GM06990 (cell line): ENCODE results near the gene HS3ST3A1.
"Not testable (repeated sequence)": the region's sequence is repeated elsewhere in the genome, so short reads cannot be mapped to it uniquely, and the experiment has no call there.

Source experiments
- DNase-seq: peaks from one replicate; pipeline ENCODE4 v3.0.0-alpha.2; 2011; ENCODE audit not compliant: insufficient read length; ENCODE audit errors: extremely low read depth
- H3K27me3 ChIP-seq: replicated peaks from 2 replicates; pipeline ENCODE4 v1.6.0; 2011; ENCODE audit warnings: low read length; ENCODE audit not compliant: control insufficient read depth, insufficient read depth
- H3K36me3 ChIP-seq: 2 replicates; pipeline ENCODE4 v1.5.1; 2011; ENCODE audit warnings: low read length; ENCODE audit not compliant: control insufficient read depth, insufficient read depth
- H3K4me3 ChIP-seq: replicated peaks from 2 replicates; pipeline ENCODE4 v1.5.1; 2011; ENCODE audit warnings: low read depth, mild to moderate bottlenecking, control low read depth, low read length
- CTCF ChIP-seq: IDR thresholded peaks from 2 replicates; pipeline ENCODE4 v1.5.1; 2011; ENCODE audit warnings: low read length, control low read depth, mild to moderate bottlenecking, inconsistent platforms; ENCODE audit not compliant: insufficient read depth, poor library complexity, severe bottlenecking

Gene HS3ST3A1

GRCh38 chr17:13560935-13561334 is 40.8 kb downstream of the HS3ST3A1 start:
- DNase-seq = no peak
- H3K27me3 ChIP-seq = no peaks in the 10 kb centered on the region
- TF ChIP-seq CTCF = no peak
- no peaks in the 10 kb centered on the region for H3K36me3 ChIP-seq
- no peak overlapping the region for H3K4me3 ChIP-seq

- no peak for TF ChIP-seq CTCF
- H3K27me3 ChIP-seq = no peaks in the 10 kb centered on the region
- DNase-seq = no peak
- no peak overlapping the region for H3K4me3 ChIP-seq
- H3K36me3 ChIP-seq = no peaks in the 10 kb centered on the region
These were observed 43.1 kb downstream of the HS3ST3A1 start for GRCh38 chr17:13558588-13558987.

GRCh38 chr17:13557077-13557476 is 44.7 kb downstream of the HS3ST3A1 start:
- DNase-seq = no peak
- TF ChIP-seq CTCF = no peak
- Histone ChIP-seq H3K27me3 (no peaks in the 10 kb centered on the region), H3K4me3 (no peak overlapping the region), H3K36me3 (no peaks in the 10 kb centered on the region)

- no peaks in the 10 kb centered on the region for H3K27me3 ChIP-seq
- no peak for TF ChIP-seq CTCF
- H3K36me3 ChIP-seq = no peaks in the 10 kb centered on the region
- no peak overlapping the region for H3K4me3 ChIP-seq
- no peak for DNase-seq
These were observed 47.5 kb downstream of the HS3ST3A1 start for GRCh38 chr17:13554231-13554630.

GRCh38 chr17:13550291-13550690 is 51.4 kb downstream of the HS3ST3A1 start:
- DNase-seq = no peak
- TF ChIP-seq CTCF = no peak
- Histone ChIP-seq H3K36me3 (no peaks in the 10 kb centered on the region), H3K27me3 (no peaks in the 10 kb centered on the region), H3K4me3 (no peak overlapping the region)

GRCh38 chr17:13548576-13548975 is 53.2 kb downstream of the HS3ST3A1 start:
- not testable (repeated sequence) for DNase-seq, H3K36me3 ChIP-seq, H3K27me3 ChIP-seq, H3K4me3 ChIP-seq

DNA sequence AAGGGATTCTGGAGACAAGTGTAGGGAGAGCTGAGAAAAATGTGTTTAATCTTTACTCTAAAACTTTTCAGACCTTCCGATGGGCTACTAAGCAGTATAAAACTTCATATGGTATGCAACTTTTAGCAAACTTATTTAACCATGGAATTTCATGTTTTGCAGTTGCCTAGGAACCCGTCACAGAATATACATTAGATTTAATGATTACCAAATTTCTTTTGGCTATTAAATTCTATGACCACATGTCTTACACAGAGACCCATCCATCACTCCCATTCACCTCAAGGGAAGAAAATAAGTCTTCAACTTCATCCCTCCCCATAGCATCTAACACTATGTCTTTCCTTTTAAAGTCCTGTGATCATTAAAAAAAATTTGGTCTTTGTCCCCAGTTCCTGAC is 54.9 kb downstream of the HS3ST3A1 start:
- no peak for TF ChIP-seq CTCF
- no peaks in the 10 kb centered on the region for H3K27me3 ChIP-seq

More for the DNA sequence above, 54.9 kb downstream of the HS3ST3A1 start:
- DNase-seq = no peak
- Histone ChIP-seq H3K36me3 (no peaks in the 10 kb centered on the region), H3K4me3 (no peak overlapping the region)
